Neural cell (in vitro differentiated cells): ENCODE measurements around the gene GIT2.

ENCODE experiments used
- EP300 ChIP-seq: fragments of 450-650 bp; conservative IDR thresholded peaks from 2 replicates; pipeline ENCODE4 v1.6.1; 2014; ENCODE audit warnings: antibody characterized with exemption, mild to moderate bottlenecking, moderate library complexity; ENCODE audit not compliant: poor library complexity, severe bottlenecking
- EZH2 ChIP-seq: fragments of 200-600, 300-800 bp; shearing (Covaris generic), sonication (generic); IDR thresholded peaks from 2 replicates; pipeline ENCODE4 v1.6.1; 2014; ENCODE audit warnings: antibody characterized with exemption, low read length, borderline replicate concordance, mild to moderate bottlenecking; ENCODE audit not compliant: insufficient read depth, poor library complexity, severe bottlenecking
- POLR2AphosphoS5 ChIP-seq: IDR thresholded peaks from 2 replicates; pipeline ENCODE4 v1.6.1; 2012
- RAD21 ChIP-seq: fragments of 450-650 bp; conservative IDR thresholded peaks from 2 replicates; pipeline ENCODE4 v1.6.1; 2014; ENCODE audit warnings: antibody characterized with exemption, mild to moderate bottlenecking, moderate library complexity
- SMC3 ChIP-seq: fragments of 450-650 bp; conservative IDR thresholded peaks from 2 replicates; pipeline ENCODE4 v1.6.1; 2014; ENCODE audit warnings: antibody characterized with exemption, mild to moderate bottlenecking, moderate library complexity; ENCODE audit not compliant: poor library complexity
- TF ChIP-seq, protein P1 (sequence below): fragments of 450-650 bp; IDR thresholded peaks from 2 replicates; pipeline ENCODE4 v1.5.1; 2014; ENCODE audit warnings: antibody characterized with exemption, mild to moderate bottlenecking, moderate library complexity; ENCODE audit not compliant: poor library complexity, severe bottlenecking

DNA sequence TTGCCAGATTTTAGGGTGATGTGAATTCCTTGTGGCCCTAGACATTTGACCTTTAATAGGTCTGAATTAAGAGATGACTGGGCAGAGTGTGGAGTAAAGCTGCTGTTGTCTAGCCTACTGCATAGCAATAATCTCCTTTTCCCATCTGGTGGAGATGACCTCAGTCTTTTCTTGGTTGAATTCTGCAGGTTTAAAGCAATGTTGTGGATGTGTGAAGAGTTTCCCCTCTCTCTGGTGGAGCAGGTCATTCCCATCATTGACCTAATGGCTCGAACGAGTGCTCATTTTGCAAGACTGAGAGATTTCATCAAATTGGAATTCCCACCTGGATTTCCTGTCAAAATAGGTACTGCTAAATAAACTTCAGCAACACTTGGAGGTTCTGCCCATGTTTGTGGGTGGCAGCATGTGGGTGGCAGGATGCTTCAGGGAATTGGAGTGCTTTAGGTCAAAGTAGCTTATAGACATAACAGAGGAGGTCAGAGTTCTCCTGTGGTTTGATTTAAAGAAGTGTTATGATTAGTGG is 33.2 kb upstream of the GIT2 start:
- TF ChIP-seq, protein P1, sequence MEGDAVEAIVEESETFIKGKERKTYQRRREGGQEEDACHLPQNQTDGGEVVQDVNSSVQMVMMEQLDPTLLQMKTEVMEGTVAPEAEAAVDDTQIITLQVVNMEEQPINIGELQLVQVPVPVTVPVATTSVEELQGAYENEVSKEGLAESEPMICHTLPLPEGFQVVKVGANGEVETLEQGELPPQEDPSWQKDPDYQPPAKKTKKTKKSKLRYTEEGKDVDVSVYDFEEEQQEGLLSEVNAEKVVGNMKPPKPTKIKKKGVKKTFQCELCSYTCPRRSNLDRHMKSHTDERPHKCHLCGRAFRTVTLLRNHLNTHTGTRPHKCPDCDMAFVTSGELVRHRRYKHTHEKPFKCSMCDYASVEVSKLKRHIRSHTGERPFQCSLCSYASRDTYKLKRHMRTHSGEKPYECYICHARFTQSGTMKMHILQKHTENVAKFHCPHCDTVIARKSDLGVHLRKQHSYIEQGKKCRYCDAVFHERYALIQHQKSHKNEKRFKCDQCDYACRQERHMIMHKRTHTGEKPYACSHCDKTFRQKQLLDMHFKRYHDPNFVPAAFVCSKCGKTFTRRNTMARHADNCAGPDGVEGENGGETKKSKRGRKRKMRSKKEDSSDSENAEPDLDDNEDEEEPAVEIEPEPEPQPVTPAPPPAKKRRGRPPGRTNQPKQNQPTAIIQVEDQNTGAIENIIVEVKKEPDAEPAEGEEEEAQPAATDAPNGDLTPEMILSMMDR = no peak
- TF ChIP-seq EP300 (no peak), RAD21 (no peak), POLR2AphosphoS5 (no peak), SMC3 (no peak), EZH2 (no peak)
